Measurements from ENCODE around the gene FGF6. TPM values are rescaled to one million over a fixed set of nuclear protein-coding genes. Genes with fewer than 3 reads are reported as not detected.

The FGF6 gene
- total RNA-seq, 1 experiment from 2014 or later, result not detected

DNA sequence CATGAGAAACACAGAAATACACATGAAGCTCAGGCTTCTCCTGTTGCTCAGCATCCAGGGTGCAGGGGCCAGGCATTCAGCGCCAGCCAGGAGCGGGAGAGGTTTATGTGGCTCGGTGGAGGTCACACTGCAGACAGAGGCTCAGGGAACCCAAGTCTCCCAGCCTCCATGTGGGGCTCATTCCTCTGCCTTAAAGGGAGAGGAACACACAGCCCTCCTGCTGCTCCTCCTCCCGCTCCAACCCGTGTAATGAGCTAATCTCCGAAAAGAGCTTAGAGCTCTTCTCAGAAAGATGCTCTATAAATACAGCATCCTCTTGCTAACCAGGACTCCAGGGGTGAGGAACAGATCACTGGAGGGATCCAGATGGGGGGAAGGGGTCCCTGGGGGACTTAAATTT is 28.2 kb downstream of the FGF6 start:
- Histone ChIP-seq H3K4me3 (ENCODE audit: low read depth in 2 of 2, low read length in 2 of 2) (no peak overlapping the region), H3K9me3 (ENCODE audit: control insufficient read depth, insufficient read depth, low read depth, low read length) (no peaks in the 10 kb centered on the region), H3K27ac (ENCODE audit: low read length) (no peak overlapping the region), H3K27me3 (ENCODE audit: control insufficient read depth, insufficient read depth, low read length) (peaks cover 2% of the 10 kb centered on the region; the same call in 1 of the 2 replicates), H3K36me3 (ENCODE audit: control insufficient read depth, insufficient read depth, low read length) (no peaks in the 10 kb centered on the region), H3K4me1 (ENCODE audit: control insufficient read depth, insufficient read depth, low read length) (no peaks in the 10 kb centered on the region)
- in situ Hi-C loops (cut with HindIII; ENCODE audit: low pct_unique_long_range_greater_than_20kb, low sequenced_read_pairs) (no loop called here), intact Hi-C loops (cut with micrococcal nuclease; ENCODE audit: unreplicated experiment) (no loop called here)
- DNase-seq (ENCODE audit: low read depth, low spot score) (no peak), ATAC-seq (no peak)
- POLR2A ChIA-PET, result no interaction called here
- BruUV-seq (replicated peaks), result no TSS peak
- CTCF ChIA-PET, result interaction anchor here (1.1 kb wide), 1 partner anchor 110 kb away, joined by 5 read pairs; no protein-coding TSS in a partner anchor
- TF ChIP-seq SIN3A (IDR thresholded peaks at IDR 0.05; ENCODE audit: borderline replicate concordance, insufficient read depth, low read depth, low read length) (no peak), TCF7L2 (IDR thresholded peaks at IDR 0.05; ENCODE audit: low read depth, low read length) (no peak), POLR2AphosphoS5 (IDR thresholded peaks at IDR 0.05; ENCODE audit: low read depth, low read length) (no peak)
- TF ChIP-seq, protein P1, sequence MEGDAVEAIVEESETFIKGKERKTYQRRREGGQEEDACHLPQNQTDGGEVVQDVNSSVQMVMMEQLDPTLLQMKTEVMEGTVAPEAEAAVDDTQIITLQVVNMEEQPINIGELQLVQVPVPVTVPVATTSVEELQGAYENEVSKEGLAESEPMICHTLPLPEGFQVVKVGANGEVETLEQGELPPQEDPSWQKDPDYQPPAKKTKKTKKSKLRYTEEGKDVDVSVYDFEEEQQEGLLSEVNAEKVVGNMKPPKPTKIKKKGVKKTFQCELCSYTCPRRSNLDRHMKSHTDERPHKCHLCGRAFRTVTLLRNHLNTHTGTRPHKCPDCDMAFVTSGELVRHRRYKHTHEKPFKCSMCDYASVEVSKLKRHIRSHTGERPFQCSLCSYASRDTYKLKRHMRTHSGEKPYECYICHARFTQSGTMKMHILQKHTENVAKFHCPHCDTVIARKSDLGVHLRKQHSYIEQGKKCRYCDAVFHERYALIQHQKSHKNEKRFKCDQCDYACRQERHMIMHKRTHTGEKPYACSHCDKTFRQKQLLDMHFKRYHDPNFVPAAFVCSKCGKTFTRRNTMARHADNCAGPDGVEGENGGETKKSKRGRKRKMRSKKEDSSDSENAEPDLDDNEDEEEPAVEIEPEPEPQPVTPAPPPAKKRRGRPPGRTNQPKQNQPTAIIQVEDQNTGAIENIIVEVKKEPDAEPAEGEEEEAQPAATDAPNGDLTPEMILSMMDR (IDR thresholded peaks at IDR 0.05), result no peak
- TF ChIP-seq, protein P2, sequence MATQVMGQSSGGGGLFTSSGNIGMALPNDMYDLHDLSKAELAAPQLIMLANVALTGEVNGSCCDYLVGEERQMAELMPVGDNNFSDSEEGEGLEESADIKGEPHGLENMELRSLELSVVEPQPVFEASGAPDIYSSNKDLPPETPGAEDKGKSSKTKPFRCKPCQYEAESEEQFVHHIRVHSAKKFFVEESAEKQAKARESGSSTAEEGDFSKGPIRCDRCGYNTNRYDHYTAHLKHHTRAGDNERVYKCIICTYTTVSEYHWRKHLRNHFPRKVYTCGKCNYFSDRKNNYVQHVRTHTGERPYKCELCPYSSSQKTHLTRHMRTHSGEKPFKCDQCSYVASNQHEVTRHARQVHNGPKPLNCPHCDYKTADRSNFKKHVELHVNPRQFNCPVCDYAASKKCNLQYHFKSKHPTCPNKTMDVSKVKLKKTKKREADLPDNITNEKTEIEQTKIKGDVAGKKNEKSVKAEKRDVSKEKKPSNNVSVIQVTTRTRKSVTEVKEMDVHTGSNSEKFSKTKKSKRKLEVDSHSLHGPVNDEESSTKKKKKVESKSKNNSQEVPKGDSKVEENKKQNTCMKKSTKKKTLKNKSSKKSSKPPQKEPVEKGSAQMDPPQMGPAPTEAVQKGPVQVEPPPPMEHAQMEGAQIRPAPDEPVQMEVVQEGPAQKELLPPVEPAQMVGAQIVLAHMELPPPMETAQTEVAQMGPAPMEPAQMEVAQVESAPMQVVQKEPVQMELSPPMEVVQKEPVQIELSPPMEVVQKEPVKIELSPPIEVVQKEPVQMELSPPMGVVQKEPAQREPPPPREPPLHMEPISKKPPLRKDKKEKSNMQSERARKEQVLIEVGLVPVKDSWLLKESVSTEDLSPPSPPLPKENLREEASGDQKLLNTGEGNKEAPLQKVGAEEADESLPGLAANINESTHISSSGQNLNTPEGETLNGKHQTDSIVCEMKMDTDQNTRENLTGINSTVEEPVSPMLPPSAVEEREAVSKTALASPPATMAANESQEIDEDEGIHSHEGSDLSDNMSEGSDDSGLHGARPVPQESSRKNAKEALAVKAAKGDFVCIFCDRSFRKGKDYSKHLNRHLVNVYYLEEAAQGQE (IDR thresholded peaks at IDR 0.05; ENCODE audit: insufficient read depth in 1 of 2, low read depth in 2 of 2, low read length in 1 of 2), result no peak

DNA sequence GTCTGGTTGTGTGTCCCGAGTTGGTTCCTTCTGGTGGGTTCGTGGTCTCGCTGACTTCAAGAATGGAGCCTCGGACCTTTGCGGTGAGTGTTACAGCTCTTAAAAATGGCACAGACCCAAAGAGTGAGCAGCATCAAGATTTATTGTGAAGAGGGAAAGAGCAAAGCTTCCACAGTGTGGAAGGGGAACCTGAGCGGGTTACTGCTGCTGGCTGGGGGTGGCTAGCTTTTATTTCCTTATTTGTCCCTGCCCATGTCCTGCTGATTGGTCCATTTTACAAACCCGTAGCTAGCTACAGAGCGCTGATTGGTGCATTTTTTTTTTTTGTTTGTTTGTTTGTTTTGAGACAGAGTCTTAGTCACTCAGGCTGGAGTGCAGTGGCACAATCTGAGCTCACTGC is 29.3 kb downstream of the FGF6 start:
- intact Hi-C loops (cut with micrococcal nuclease; ENCODE audit: unreplicated experiment), result no loop called here
- no peak overlapping the region for H3K4me3 ChIP-seq (ENCODE audit: low read depth in 2 of 2, low read length in 2 of 2)
- CTCF ChIA-PET, result no interaction called here
- DNase-seq (ENCODE audit: low read depth, low spot score), result no peak
- H3K27me3 ChIP-seq (ENCODE audit: control insufficient read depth, insufficient read depth, low read length), result peaks cover 2% of the 10 kb centered on the region
- no peaks in the 10 kb centered on the region for H3K9me3 ChIP-seq (ENCODE audit: control insufficient read depth, insufficient read depth, low read depth, low read length)
- no peaks in the 10 kb centered on the region for H3K36me3 ChIP-seq (ENCODE audit: control insufficient read depth, insufficient read depth, low read length)
- in situ Hi-C loops (cut with HindIII; ENCODE audit: low pct_unique_long_range_greater_than_20kb, low sequenced_read_pairs), result no loop called here
- BruUV-seq (replicated peaks), result no TSS peak
- ATAC-seq, result no peak
- POLR2A ChIA-PET, result no interaction called here
- no peaks in the 10 kb centered on the region for H3K4me1 ChIP-seq (ENCODE audit: control insufficient read depth, insufficient read depth, low read length)
- TF ChIP-seq TCF7L2 (IDR thresholded peaks at IDR 0.05; ENCODE audit: low read depth, low read length) (no peak), POLR2AphosphoS5 (IDR thresholded peaks at IDR 0.05; ENCODE audit: low read depth, low read length) (no peak), SIN3A (IDR thresholded peaks at IDR 0.05; ENCODE audit: borderline replicate concordance, insufficient read depth, low read depth, low read length) (no peak)
- TF ChIP-seq, protein P2 (IDR thresholded peaks at IDR 0.05; ENCODE audit: insufficient read depth in 1 of 2, low read depth in 2 of 2, low read length in 1 of 2), result no peak
- TF ChIP-seq, protein P1 (IDR thresholded peaks at IDR 0.05), result no peak
- H3K27ac ChIP-seq (ENCODE audit: low read length), result no peak overlapping the region
